SIG-M5 treated with dmso at 0.1 percent for 504 hours (cell line): ENCODE results near the gene ALDH4A1.
"Not testable (repeated sequence)": the region's sequence is repeated elsewhere in the genome, so short reads cannot be mapped to it uniquely, and the experiment has no call there.

Source experiments
- DNase-seq: peaks from one replicate; lab custom pipeline; 2025; ENCODE audit not compliant: unreplicated experiment; lab: John Stamatoyannopoulos, UW

Gene ALDH4A1

DNA sequence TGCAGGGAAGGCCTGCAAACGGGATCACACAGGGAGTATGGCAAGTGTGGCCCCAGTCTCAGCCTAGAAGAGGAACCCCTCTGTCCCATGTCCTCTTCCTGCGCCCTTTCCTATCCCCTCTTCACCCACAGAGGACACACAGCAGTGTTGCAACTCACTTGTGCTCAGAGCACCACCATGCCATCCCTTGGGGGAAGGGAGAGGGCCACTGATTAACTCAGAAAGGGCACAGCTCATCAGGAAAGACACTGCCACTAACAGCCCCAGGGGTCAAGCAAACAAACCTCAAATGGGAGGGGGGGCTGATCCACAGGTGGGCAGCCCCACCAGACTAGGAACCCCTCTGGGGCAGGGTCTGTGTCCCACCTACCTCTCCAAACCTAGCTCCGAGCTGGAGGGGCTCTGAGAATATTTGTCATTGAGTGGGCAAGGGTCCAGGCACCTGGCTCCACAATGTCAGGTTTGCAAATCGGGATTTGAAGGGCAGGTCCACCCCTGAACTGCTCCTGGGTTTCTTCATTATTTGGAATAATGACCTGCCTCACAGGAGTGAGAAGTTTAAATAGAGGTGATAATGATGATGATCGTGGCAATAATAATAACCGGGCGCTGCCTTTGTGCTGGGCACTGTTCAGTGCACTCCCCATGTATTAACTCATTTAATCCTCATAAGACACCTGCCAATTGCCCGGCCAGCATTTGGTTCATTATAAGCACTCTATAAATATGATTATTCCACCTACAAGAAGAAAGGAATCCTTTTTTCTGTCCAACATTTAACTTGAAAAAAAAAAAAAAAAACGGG lies 1.0 kb downstream of the ALDH4A1 start:
- DNase-seq: no peak

GRCh38 chr1:18900303-18900841 lies 2.0 kb downstream of the ALDH4A1 start:
- DNase-seq: no peak

- no peak for DNase-seq
These were observed 2.8 kb downstream of the ALDH4A1 start for GRCh38 chr1:18899363-18900049.

GRCh38 chr1:18898567-18898966 lies 3.8 kb downstream of the ALDH4A1 start:
- DNase-seq: no peak

- no peak for DNase-seq
These were observed 7.0 kb downstream of the ALDH4A1 start for GRCh38 chr1:18895317-18895716.

DNA sequence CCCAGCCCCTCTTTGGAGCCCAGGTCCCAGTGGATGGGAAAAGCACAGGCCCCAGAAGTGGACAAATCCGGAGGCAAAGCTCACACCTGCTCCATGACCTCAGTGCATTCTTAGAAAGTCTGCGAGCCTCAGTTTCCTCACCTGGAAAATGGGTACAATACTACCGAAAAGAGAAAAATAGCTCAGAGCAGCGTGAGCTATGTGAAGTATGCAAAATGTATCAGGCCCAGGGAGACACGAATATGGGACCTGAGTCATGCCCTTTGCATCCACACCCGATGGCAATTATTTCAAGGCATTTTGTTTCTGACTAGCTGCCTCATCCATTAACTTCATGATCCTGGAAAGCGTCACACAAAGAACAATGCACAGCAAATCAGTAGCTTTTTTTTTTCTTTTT lies 9.2 kb downstream of the ALDH4A1 start:
- no peak for DNase-seq

DNA sequence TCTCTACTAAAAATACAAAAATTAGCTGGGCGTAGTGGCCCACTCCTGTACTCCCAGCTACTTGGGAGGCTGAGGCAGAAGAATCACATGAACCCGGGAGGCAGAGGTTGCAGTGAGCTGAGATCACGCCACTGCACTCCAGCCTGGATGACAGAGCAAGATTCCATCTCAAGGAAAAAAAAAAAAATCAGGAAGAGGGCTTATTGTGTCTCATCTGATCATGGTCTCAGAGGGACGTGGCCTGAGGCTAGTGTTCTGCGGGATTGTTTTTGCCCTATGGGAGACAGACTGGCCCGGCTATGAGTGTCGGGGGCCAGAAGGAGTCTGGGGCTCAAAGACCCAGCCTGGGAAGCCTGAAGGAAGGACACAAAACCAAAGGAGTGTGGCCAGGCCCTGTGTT lies 10.5 kb downstream of the ALDH4A1 start:
- DNase-seq: not testable (repeated sequence)

DNA sequence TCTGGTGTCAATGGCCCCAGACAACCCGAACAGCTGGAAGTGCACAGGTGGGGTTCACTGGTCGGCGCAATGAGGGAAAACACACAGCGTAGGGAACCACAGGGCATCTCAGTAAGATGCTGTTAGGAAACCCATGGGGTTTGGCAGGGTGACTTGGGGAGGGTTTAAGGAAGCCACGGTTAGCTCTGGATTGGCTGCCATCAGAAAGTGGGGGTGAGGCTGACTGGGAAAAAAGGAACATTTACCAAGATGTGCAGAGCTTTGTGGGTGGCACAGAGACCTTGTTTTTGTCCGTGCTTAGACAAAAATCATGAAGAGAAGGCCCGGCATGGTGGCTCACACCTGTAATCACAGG lies 11.0 kb downstream of the ALDH4A1 start:
- DNase-seq: no peak

- no peak for DNase-seq
These were observed 11.5 kb downstream of the ALDH4A1 start for GRCh38 chr1:18890706-18891425.

- DNase-seq: no peak
These were observed 16.4 kb downstream of the ALDH4A1 start for GRCh38 chr1:18886003-18886335.

DNA sequence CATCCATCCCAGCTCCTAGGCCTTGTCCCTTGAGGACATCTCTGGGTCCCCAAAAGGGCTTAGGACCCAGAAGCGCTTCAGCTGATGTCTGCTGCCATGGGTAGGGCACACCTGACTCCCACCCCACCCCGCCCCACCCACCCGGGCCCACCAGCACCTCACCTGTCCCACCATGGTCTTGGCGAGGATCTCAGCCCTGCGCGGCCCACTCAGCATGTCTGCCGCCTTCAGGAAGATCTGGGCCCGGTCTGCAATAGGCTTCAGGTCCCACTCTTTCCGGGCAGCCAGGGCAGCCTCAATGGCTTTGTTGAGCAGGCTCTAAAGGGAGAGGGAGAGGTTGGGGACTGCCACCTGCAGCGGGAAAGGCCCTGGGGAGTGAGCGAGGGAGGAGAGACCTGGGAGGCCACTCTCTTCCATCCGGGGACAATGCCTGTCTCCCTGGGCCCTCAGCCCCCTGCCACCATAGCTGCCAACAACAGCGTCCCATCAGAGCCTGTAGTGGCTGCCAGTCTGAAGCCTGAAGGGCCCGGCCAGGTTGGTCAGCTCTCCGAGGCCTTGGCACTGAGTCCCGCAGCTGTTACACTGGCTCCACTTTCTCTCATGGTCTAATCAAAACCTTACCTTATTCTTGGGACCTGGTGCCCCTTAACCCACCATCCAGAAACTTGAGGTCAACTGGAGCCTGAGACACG lies 16.9 kb downstream of the ALDH4A1 start:
- no peak for DNase-seq

DNA sequence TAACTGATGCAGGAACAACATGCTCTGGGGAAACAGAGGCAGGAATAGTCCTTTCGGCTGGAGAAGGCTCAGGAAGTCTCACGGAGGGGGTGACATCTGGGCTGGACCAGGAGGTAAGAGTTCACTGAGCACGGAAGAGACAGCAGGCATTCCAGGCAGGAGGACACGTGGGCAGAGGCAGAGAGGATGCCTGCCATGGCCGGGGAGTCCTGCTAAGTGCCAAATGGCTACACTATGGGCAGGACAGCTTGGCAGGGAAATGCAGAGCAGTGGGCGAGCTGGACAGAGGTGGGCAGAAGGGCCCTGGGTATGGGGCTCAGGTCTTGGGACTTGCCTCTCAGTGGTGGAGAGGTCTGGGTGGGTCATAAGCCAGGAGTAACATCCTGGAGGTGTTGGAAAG lies 17.6 kb downstream of the ALDH4A1 start:
- no peak for DNase-seq

DNA sequence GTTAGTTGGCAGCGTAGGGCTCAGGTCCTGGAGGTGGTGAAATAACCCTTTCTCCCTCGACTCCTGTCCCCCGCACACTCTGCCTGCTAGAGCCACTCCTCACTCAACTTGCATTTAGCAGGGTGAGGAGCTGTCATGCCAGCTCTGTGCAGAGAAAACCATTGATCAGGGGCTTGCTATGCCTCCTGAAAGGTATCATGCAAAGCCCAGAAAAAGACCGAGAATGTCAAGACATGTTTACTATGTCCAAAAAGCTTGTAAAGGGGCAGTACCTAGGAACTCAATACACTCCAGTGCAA lies 18.0 kb downstream of the ALDH4A1 start:
- DNase-seq: no peak

DNA sequence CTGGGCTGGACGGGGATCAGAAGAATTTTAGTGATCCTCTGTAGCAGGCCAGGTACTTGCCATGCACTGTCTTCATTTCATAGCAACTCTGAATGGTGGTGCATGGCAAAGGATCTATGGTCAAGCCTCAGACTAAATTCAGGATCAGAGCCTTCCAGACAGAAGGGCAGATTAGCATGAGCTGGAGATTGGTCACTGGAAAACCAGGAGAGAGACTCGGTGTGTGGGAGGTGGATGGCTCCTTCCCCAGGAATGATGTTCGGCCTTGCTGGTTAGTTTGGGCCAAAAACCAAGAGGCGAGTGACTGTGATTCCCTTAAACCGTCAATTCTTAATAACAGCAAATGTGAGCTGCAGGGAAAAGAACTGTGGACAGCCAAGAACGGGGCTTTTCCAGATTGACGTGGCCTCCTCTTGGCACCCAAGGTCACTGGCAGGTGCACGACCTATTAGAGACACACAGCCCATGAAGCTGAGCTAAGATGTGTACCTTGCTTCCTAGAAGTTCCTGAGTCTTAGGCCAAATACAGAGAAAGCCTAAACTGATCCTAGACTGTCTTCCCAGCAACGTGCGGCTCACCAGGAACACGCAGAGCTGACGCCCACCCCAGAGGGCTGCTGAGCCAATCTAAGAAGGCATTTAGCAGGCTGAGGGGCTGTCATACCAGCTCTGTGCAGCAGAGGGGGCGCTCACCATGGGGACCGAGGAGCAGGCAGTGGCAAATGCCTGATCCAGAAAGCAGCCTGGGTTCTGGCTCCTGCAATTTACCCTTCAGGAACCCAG lies 18.5 kb downstream of the ALDH4A1 start:
- DNase-seq: peak; percentile 38

DNA sequence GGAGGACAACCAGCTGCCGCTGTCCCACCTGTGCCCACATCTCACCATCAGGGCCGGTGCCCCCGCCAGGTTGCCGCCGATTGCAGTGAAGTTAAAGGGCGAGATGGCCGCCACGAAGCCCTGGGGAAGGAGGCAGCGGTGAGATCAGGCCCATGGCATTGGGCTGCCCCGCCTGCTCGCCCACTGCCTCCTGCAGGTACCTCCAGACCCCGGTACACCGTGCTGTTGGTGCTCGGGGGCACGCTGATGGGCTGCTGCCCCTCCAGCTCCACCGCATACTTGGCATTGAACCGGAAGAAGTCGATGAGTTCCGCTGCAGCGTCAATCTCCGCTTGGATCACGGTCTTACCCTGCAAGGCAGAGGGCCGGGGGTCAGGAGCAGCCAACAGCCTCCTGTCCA lies 19.3 kb downstream of the ALDH4A1 start:
- no peak for DNase-seq

DNA sequence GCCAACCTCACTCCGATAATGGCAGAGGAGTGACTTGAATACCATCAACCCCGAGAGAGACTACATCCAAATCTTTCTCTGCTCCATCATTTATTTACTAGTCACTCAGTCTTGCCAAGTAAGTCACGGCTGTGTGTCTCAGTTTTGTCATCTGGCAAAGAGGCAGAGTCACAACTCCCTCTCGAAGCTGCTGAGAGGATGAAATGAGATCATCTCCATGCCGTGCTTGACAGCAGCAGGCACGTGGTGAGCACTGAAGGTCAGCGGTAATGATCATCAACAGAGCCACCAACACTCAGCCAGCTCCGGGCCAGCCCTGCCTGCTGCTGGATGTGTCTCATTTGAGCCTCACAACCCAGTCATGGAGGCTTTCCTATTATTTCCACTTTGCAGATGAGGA lies 19.9 kb downstream of the ALDH4A1 start:
- DNase-seq: no peak

DNA sequence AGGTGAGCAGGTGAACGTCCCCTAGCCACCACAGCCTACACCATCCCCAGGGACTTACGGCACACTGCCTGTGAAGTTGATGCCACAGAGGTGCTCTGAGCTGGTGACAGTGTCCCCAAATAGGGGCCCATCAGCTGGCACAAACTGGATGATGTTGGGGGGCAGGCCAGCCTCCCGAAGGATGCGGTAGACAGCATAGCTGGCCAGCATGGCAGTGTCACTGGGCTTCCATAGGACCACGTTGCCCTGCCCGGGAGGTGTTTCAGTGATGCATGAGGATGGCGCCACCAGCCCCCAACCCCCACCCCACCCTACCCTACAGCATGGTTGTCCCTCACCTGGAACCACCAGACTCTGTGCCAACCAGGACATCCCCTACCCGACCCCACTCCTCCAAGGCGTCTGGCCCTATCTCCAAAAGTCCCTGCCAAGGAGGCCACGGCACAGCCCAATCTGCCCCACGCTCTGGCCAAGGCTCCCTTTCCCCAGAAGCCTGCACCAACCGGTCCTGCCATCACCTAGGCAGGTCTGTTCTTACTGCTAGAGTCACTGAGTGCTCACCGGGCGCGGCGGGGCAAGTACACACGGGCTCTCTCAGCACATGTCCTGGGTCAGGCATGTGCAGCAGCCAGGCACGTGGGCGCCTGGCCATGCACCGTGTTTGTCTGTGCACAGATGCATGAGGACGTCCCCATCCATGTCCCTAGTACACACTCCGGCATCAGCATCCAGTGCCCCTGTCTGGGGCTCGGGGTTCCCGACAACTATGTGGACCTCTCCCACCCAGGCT lies 20.5 kb downstream of the ALDH4A1 start:
- DNase-seq: no peak

GRCh38 chr1:18881164-18881563 lies 21.2 kb downstream of the ALDH4A1 start:
- no peak for DNase-seq

GRCh38 chr1:18880585-18880984 lies 21.8 kb downstream of the ALDH4A1 start:
- DNase-seq: no peak

DNA sequence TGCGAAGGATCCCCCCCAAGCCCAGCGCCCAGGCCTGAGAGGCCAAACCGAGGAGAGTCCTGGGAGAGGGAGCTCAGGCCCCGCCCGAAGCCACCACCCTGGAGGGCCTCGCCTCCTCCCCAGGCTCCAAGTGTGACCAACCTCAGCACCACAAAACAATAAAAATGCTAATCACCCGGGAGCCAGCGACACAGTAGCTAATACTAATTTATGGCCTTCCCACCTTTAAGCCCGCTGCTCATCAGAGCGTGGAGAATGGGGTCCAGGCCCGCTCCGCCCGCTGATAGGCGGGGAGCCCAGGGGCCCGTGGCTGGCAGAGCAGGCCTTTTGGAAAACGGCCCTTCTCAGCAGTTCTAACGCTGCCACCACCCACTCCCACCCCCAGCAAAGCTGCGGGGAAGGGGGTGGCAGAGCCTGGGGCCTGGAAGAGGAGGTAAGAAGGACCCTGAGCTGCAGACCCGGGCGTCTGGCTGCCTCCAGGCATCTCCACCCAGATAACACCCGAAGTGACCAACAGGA lies 22.5 kb downstream of the ALDH4A1 start:
- DNase-seq: no peak
